GM12878 (cell line): Measurements from ENCODE around the gene SHROOM3.

Experiments used
- ZZZ3 ChIP-seq: IDR thresholded peaks from 2 replicates; pipeline ENCODE4 v1.6.1; 2011; ENCODE audit warnings: low read depth; ENCODE audit not compliant: control insufficient read depth, insufficient read length
- TF ChIP-seq, protein P1 (sequence below), 3 experiments: IDR thresholded peaks in 2 of 3; conservative IDR thresholded peaks in 1 of 3; 2 replicates each; pipeline ENCODE4 v1.5.1; 2011; ENCODE audit warnings: low read depth in 3 of 3, low read length in 3 of 3, mild to moderate bottlenecking in 3 of 3, control low read depth in 2 of 3, moderate library complexity in 2 of 3, inconsistent platforms in 1 of 3, mixed read lengths in 1 of 3; ENCODE audit not compliant: control insufficient read depth in 2 of 3, insufficient read depth in 1 of 3; ENCODE audit errors: extremely low read depth in 1 of 3

DNA sequence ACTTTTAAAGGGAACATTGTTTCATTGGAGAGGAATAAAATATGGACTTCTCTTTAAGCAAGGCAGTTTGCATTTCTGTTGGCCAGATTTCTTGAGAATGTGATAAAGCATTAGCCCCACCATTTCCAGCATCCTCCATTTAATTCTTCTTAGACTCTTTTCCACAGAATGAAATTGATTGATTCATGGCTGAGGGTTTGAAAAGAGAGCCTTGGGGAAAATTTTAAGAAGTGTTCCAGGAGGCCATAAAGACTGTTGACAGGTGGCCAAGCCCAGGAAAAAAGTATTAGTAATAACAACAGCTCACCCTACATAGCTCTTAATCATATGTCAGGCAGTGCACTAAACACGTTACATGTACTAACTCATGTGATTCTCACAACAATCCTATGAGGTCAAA, 53.4 kb downstream of the SHROOM3 start:
- TF ChIP-seq, protein P1, sequence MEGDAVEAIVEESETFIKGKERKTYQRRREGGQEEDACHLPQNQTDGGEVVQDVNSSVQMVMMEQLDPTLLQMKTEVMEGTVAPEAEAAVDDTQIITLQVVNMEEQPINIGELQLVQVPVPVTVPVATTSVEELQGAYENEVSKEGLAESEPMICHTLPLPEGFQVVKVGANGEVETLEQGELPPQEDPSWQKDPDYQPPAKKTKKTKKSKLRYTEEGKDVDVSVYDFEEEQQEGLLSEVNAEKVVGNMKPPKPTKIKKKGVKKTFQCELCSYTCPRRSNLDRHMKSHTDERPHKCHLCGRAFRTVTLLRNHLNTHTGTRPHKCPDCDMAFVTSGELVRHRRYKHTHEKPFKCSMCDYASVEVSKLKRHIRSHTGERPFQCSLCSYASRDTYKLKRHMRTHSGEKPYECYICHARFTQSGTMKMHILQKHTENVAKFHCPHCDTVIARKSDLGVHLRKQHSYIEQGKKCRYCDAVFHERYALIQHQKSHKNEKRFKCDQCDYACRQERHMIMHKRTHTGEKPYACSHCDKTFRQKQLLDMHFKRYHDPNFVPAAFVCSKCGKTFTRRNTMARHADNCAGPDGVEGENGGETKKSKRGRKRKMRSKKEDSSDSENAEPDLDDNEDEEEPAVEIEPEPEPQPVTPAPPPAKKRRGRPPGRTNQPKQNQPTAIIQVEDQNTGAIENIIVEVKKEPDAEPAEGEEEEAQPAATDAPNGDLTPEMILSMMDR (IDR thresholded peaks at IDR 0.05 in 2 of 3, conservative IDR thresholded peaks at IDR 0.05 in 1 of 3; ENCODE audit: control insufficient read depth in 2 of 3, extremely low read depth in 1 of 3, insufficient read depth in 1 of 3, low read depth in 3 of 3, low read length in 3 of 3), result no peak
- TF ChIP-seq ZZZ3, result no peak
